ENCODE measurements around the gene ROBO2. TPM values are rescaled to one million over a fixed set of nuclear protein-coding genes. Genes with fewer than 3 reads are reported as not detected.

The ROBO2 gene
- total RNA-seq, 4 donors from 2014 or later, result 4.7 to 8.4 (median 6.6) TPM

GRCh38 chr3:77602722-77603121 lies 562.8 kb downstream of the ROBO2 start:
- intact Hi-C loops (cut with DNase I), result no loop called here
- no peaks in the 10 kb centered on the region for H3K9me3 ChIP-seq
- H3K4me3 ChIP-seq, result no peak overlapping the region
- H3K27ac ChIP-seq, result no peak overlapping the region
- H3K36me3 ChIP-seq, result no peaks in the 10 kb centered on the region
- H3K27me3 ChIP-seq, result no peaks in the 10 kb centered on the region
- TF ChIP-seq CTCF (IDR thresholded peaks at IDR 0.05) (no peak), POLR2A (IDR thresholded peaks at IDR 0.05) (no peak)
- DNase-seq, result no peak
- peaks cover 0 to 9% (median 0%) of the 10 kb centered on the region in 3 donors for H3K4me1 ChIP-seq
- 87 to 90% methylated on average over 3 of the region's 3 CpGs for WGBS, 2 donors

- no peaks in the 10 kb centered on the region for H3K36me3 ChIP-seq
Observed at GRCh38 chr3:77605308-77605707, 565.4 kb downstream of the ROBO2 start.

DNA sequence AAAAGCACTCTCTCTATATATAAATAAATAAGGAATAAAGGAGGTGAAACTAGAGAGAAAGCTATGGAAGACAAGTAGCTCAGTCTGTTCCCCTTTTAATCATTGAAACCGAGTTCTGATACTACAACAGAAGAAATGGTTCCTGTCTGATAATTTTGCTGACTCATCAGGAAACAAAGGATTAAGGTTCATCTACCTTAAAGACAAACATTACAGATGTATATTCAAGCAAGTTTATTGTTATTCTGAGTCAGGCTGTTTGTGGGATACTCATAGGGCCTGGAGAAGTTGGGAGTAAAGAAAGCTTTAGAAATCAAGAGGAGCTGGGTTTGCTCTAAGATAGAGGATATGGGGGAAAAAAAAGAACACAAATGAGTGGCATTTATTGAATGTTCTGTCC lies 566.0 kb downstream of the ROBO2 start:
- Histone ChIP-seq H3K4me3 (no peak overlapping the region), H3K27ac (no peak overlapping the region), H3K27me3 (no peaks in the 10 kb centered on the region), H3K36me3 (no peaks in the 10 kb centered on the region), H3K9me3 (peaks cover 0 to 1% (median 0%) of the 10 kb centered on the region in 3 donors), H3K4me1 (peaks cover 0 to 9% (median 0%) of the 10 kb centered on the region in 3 donors)
- 24 to 42% methylated on average over 1 of the region's 1 CpG for WGBS, 2 donors
- intact Hi-C loops (cut with DNase I), result no loop called here
- DNase-seq, result no peak
- no peak for TF ChIP-seq CTCF (IDR thresholded peaks at IDR 0.05)
- TF ChIP-seq POLR2A (IDR thresholded peaks at IDR 0.05), result no peak

More at GRCh38 chr3:77605308-77605707, 565.4 kb downstream of the ROBO2 start:
- peaks cover 0 to 9% (median 0%) of the 10 kb centered on the region in 3 donors for H3K4me1 ChIP-seq
- H3K9me3 ChIP-seq, result no peaks in the 10 kb centered on the region
- intact Hi-C loops (cut with DNase I), result no loop called here
- H3K4me3 ChIP-seq, result no peak overlapping the region
- H3K27me3 ChIP-seq, result no peaks in the 10 kb centered on the region
- no peak for TF ChIP-seq CTCF (IDR thresholded peaks at IDR 0.05)
- TF ChIP-seq POLR2A (IDR thresholded peaks at IDR 0.05), result no peak
- no peak overlapping the region for H3K27ac ChIP-seq
- WGBS, 2 donors, result 34 to 64% methylated on average over 2 of the region's 2 CpGs
- DNase-seq, result no peak

GRCh38 chr3:77606372-77606771 lies 566.5 kb downstream of the ROBO2 start:
- Histone ChIP-seq H3K27me3 (no peaks in the 10 kb centered on the region), H3K4me1 (peaks cover 0 to 9% (median 0%) of the 10 kb centered on the region in 3 donors), H3K27ac (no peak overlapping the region), H3K36me3 (no peaks in the 10 kb centered on the region), H3K4me3 (no peak overlapping the region), H3K9me3 (peaks cover 0 to 6% (median 0%) of the 10 kb centered on the region in 3 donors)
- intact Hi-C loops (cut with DNase I), result no loop called here
- DNase-seq, result no peak
- 61% methylated on average over 2 of the region's 2 CpGs for WGBS, 2 donors
- no peak for TF ChIP-seq POLR2A (IDR thresholded peaks at IDR 0.05)
- no peak for TF ChIP-seq CTCF (IDR thresholded peaks at IDR 0.05)

DNA sequence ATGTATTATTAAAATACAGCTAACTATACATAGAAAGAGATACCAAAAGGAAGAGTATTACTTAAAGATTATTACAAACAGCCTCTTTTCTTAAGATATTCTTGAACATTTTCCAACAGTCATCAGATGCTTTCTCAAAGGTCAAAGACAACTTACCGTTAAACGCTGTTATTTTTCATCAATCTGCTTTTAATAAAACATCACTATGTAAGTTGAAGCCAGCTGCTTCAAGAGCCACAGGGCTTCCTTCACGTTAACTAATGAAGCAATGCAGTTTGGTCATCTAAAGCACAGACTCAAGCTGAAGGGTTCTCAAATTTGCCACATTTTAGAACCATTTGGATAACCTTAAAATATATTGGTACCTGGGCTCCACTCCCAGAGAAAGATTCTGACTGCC lies 578.8 kb downstream of the ROBO2 start:
- 71 to 72% methylated on average over 3 of the region's 3 CpGs for WGBS, 2 donors
- no peak for DNase-seq
- Histone ChIP-seq H3K36me3 (no peaks in the 10 kb centered on the region), H3K9me3 (no peaks in the 10 kb centered on the region), H3K27me3 (no peaks in the 10 kb centered on the region), H3K4me3 (no peak overlapping the region), H3K27ac (no peak overlapping the region), H3K4me1 (no peaks in the 10 kb centered on the region)
- TF ChIP-seq POLR2A (IDR thresholded peaks at IDR 0.05), result no peak
- TF ChIP-seq CTCF (IDR thresholded peaks at IDR 0.05), result no peak
- intact Hi-C loops (cut with DNase I), result no loop called here

All from esophagus squamous epithelium (tissue), 5 donors.